Left cardiac atrium (tissue), 4 donors: ENCODE data around the gene NCAM2. TPM values are rescaled to one million over a fixed set of nuclear protein-coding genes. Genes with fewer than 3 reads are reported as not detected.

Experiments
- ATAC-seq, 2 donors: fragments of 200-7000 bp; cut with Tn5 transposase; one replicate each; pipeline ENCODE4 v1.9.1; 2020; ENCODE audit warnings: mild to moderate bottlenecking in 2 of 2, moderate library complexity in 2 of 2
- DNase-seq: peaks from one replicate; pipeline ENCODE4 v3.0.0-alpha.2; 2020
- intact Hi-C, 2 donors: fragments of 100-400 bp; cut with DNase I; formaldehyde crosslinking; loops; one replicate each; pipeline versions ENCODE4 v1.14.1 to v1.15.1; 2022 to 2023
- total RNA-seq, 2 donors: library from RNA; stranded (reverse); fragmentation: NEBNext Ultra II Directional; extraction: Animal tissue kit (Norgen Biotek cat#: 25700); gene quantifications; one replicate each; pipeline ENCODE4 v1.2.1, GENCODE V29; 2021
- donor health status: DM: no; HTN: yes; CAD: no.
- donor health status: DM: no; HTN: yes; CAD: no; lungs with severe emphysema.
- donor health status: DM: yes; HTN: yes; CAD: no.
- donor health status: Dilated cardiomyopathy.

NCAM2 gene
- total RNA-seq, 2 donors from 2014 or later = 4.8 to 6.5 TPM

- DNase-seq (no peak), ATAC-seq (no peak)
- intact Hi-C loops = no loop called here
These were observed 158.7 kb downstream of the NCAM2 start for GRCh38 chr21:21156957-21157356.

GRCh38 chr21:21158376-21158918, 160.2 kb downstream of the NCAM2 start:
- ATAC-seq (no peak), DNase-seq (no peak)
- intact Hi-C loops = no loop called here

- DNase-seq (no peak), ATAC-seq (no peak)
- intact Hi-C loops = no loop called here
These were observed 161.2 kb downstream of the NCAM2 start for GRCh38 chr21:21159253-21159899.

GRCh38 chr21:21162786-21163185, 164.6 kb downstream of the NCAM2 start:
- no peak for DNase-seq
- intact Hi-C loops = loop anchor here in 1 of 2 donors (5.0 kb wide), 1 partner anchor 1630 kb away; no protein-coding TSS in a partner anchor
- no peak for ATAC-seq

GRCh38 chr21:21163904-21164303, 165.7 kb downstream of the NCAM2 start:
- DNase-seq (peak; percentile 37), ATAC-seq (peak; percentile 39 to 55)
- intact Hi-C loops = loop anchor here in 1 of 2 donors (5.0 kb wide), 1 partner anchor 1628 kb away; no protein-coding TSS in a partner anchor

- intact Hi-C loops = no loop called here
- ATAC-seq = peak; percentile 57 to 95
These were observed 166.9 kb downstream of the NCAM2 start for GRCh38 chr21:21165063-21165645.

GRCh38 chr21:21174676-21175075, 176.5 kb downstream of the NCAM2 start:
- DNase-seq (no peak), ATAC-seq (no peak)
- intact Hi-C loops = no loop called here

More at GRCh38 chr21:21165063-21165645, 166.9 kb downstream of the NCAM2 start:
- DNase-seq = no peak

- intact Hi-C loops = no loop called here
- DNase-seq (no peak), ATAC-seq (no peak)
These were observed 177.7 kb downstream of the NCAM2 start for GRCh38 chr21:21175798-21176334.

GRCh38 chr21:21177353-21177986, 179.3 kb downstream of the NCAM2 start:
- intact Hi-C loops = no loop called here
- ATAC-seq (no peak), DNase-seq (no peak)

- DNase-seq (no peak), ATAC-seq (no peak)
- intact Hi-C loops = no loop called here
These were observed 181.6 kb downstream of the NCAM2 start for GRCh38 chr21:21179619-21180298.

GRCh38 chr21:21182401-21183010, 184.3 kb downstream of the NCAM2 start:
- ATAC-seq (no peak), DNase-seq (no peak)
- intact Hi-C loops = no loop called here

- ATAC-seq (no peak), DNase-seq (no peak)
- intact Hi-C loops = no loop called here
These were observed 184.9 kb downstream of the NCAM2 start for GRCh38 chr21:21183092-21183491.

GRCh38 chr21:21184771-21185528, 186.7 kb downstream of the NCAM2 start:
- no peak for ATAC-seq
- DNase-seq = no peak
- intact Hi-C loops = no loop called here

GRCh38 chr21:21187579-21187978, 189.4 kb downstream of the NCAM2 start:
- ATAC-seq = no peak
- intact Hi-C loops = no loop called here
- DNase-seq = no peak

GRCh38 chr21:21188513-21189195, 190.4 kb downstream of the NCAM2 start:
- intact Hi-C loops = no loop called here
- ATAC-seq = no peak
- DNase-seq = no peak

- ATAC-seq = no peak
- no peak for DNase-seq
- intact Hi-C loops = no loop called here
These were observed 197.3 kb downstream of the NCAM2 start for GRCh38 chr21:21195417-21195943.

- intact Hi-C loops = no loop called here
- DNase-seq = no peak
- no peak for ATAC-seq
These were observed 197.9 kb downstream of the NCAM2 start for GRCh38 chr21:21196087-21196486.

- intact Hi-C loops = no loop called here
- DNase-seq (no peak), ATAC-seq (no peak)
These were observed 198.6 kb downstream of the NCAM2 start for GRCh38 chr21:21196848-21197247.
